ENCODE measurements around the gene NPAS2. TPM values are rescaled to one million over a fixed set of nuclear protein-coding genes. Genes with fewer than 3 reads are reported as not detected.
A peak's percentile ranks its signal among the peaks of the same experiment; 100 is the strongest.

NPAS2 gene
- polyA plus RNA-seq, 1 donor = 16.8 TPM

DNA sequence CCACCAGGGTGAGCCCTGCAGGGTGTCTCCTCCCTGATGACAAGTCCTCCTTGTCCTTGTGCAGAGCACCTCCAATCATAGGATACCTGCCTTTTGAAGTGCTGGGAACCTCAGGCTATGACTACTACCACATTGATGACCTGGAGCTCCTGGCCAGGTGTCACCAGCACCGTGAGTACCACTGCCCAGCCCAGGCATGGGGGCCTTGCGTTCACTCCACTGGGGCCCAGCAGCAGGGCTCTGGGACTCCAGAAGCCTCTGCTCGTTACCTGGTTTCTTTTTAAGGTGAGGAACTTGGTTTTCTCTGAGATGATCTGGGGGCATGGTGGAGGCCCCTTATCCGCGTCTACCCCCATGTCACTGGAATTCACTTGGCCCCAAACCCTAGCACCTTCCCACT lies 145.7 kb downstream of the NPAS2 start:
- DNase-seq = no peak

- no peak for DNase-seq
Observed at GRCh38 chr2:100967716-100968115, 147.8 kb downstream of the NPAS2 start.

DNA sequence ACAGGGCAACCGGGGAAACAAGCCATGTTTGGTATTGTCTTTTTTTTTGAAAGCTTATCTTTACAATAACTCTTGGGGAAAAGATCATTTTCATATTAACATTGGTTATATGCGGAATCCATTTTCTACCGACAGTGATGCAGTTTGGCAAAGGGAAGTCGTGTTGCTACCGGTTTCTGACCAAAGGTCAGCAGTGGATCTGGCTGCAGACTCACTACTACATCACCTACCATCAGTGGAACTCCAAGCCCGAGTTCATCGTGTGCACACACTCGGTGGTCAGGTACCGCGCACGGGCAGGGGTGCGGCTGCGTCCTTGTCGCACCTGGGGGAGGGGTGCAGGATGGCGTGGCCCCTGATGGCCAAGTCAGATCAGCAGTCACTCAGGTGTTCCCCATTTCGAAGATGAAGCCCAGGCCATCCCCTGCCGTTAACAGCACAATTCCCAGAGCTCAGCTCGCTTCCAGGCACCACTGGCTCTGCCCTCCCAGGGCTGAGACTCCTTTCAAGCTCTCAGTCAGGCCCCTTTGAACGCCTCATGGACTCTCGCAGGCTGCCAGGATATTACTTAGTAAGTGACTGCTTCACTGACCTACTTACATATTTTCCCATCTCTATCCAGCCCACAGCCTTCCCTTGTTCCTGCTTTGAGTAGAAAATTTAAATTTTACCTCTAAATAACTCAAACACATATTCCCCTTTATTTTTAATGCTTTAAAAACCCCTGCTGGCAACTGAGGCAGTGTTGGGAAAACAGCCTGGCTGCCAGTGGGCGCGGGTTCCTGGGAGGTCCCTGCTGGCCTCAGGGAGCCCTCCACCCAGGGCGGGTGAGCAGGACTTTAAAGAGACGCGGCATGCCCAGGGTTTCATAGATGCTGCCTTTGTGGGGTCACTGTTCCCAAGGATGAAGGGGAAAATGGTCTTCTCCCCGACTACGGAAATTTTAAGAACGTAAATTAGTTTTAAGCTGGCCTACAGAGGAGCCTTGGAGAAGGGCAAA lies 148.5 kb downstream of the NPAS2 start:
- DNase-seq = no peak

GRCh38 chr2:100969998-100970397 lies 150.1 kb downstream of the NPAS2 start:
- no peak for DNase-seq

GRCh38 chr2:100971221-100971620 lies 151.3 kb downstream of the NPAS2 start:
- no peak for DNase-seq

- no peak for DNase-seq
Observed at GRCh38 chr2:100972452-100972851, 152.5 kb downstream of the NPAS2 start.

GRCh38 chr2:100974712-100975520 lies 155.0 kb downstream of the NPAS2 start:
- DNase-seq = no peak

- DNase-seq = no peak
Observed at GRCh38 chr2:100975521-100975785, 155.5 kb downstream of the NPAS2 start.

GRCh38 chr2:100976061-100976460 lies 156.1 kb downstream of the NPAS2 start:
- DNase-seq = no peak

DNA sequence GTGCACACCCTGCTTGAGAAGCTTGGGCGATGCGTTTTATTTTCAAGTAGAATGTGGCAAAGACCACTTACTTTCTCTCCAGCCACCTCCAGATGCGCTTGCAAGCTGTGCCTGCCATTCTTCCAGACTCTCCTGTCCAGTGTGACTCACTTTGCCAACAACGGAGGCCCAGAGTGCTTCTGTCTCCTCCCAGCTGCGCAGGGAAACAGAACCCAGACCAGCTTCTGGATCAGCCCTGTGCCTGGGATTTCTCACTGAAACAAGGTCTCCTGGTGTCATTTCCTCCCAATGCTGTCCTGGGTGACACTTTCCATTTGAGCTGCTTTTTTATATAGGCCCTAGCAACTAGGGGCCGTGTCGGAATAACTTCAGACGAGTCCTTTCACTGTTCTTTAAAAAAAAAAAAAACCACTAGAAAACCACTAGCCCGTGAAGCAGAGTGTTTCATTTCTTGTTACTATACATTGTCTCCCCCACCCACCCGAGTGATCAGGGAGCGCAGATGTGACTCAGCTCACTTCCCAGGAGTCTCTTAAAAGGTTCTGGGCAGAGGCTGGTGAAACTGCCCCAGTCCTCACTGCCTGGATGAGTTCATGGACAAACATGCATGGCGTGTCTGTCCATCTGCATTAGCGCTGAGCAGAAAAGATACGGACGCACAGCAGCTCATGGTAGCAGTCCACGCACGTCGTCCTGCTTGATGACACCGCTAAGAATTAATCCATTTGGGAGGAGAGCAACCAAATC lies 156.9 kb downstream of the NPAS2 start:
- DNase-seq = no peak

DNA sequence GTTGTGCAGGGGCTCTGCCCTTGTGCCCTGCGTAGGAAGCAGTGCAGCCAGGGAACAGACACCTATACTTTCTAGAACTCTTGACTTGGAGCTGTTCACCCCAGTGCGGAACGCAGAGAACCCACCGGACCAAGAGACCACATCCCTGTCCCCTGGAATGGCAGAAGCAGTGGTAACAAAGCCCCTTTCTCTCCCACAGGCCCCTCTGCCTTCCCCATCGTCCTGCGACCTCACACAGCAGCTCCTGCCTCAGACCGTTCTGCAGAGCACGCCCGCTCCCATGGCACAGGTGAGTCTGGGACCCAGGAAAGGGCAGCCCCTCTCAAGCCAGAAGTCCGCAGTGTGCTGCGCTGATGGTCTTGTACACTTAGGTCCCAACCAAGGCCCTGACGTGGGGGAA lies 157.6 kb downstream of the NPAS2 start:
- no peak for DNase-seq

- no peak for DNase-seq
Observed at GRCh38 chr2:100978582-100979191, 158.7 kb downstream of the NPAS2 start.

DNA sequence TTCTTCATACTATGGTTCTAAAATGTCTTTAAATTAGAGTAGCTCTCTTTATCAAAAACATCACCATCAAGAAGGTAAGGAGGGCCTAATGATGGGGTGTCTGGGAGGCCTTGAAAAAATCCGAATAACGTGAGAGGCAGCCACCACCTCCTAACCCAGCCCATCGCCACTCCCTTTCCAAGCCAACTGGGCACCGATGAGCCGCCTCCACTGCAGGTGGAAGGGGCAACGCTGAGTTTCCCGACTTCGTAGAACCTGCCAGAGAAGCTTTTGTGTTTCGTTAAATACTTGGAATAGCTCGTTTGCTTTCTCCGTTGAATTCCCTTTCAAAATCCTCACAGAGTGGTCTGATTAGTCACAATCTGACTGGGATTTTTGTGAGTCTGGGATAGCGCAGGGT lies 160.1 kb downstream of the NPAS2 start:
- DNase-seq = no peak

- DNase-seq = no peak
Observed at GRCh38 chr2:100981011-100981410, 161.1 kb downstream of the NPAS2 start.

DNA sequence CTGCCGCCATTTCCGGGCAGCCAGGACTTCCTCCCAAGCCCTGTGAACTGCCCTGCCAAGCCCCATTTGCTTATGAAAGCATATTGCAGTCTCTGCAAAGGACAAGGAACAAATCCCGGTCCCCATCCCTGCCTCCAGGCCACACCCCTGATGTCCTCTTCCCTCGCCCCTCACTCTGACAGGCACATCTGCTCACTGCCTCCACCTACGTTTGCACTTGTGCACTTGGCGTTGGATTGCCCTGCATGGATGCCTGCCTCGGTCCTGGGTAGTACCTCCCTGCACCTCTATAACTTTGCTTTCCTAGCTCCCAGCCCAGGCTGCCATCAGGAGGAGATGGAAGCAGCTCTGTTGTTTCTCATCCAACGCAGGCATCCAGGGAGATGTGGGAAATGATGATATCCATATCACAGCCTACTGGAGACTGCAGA lies 162.5 kb downstream of the NPAS2 start:
- DNase-seq = no peak

GRCh38 chr2:100983201-100983600 lies 163.3 kb downstream of the NPAS2 start:
- no peak for DNase-seq

GRCh38 chr2:100983684-100984310 lies 163.9 kb downstream of the NPAS2 start:
- no peak for DNase-seq

DNA sequence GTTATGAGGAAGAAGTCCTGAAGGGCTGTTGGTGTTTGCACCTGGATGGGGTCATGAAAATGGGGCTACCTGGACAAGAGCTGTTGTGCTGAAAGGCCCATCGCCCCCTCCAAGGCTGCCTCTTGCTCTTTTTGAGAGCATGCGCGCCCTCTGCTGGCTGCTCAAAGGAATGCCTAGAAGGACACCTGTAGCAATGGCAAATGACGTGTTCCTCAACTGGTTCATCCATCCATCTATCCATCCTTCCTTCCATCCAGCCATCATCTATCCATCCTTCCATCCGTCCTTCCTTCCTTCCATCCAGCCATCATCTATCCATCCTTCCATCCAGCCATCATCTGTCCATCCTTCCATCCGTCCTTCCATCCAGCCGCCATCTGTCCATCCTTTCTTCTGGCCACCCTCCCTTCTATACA lies 165.0 kb downstream of the NPAS2 start:
- DNase-seq = peak; percentile 59

DNA sequence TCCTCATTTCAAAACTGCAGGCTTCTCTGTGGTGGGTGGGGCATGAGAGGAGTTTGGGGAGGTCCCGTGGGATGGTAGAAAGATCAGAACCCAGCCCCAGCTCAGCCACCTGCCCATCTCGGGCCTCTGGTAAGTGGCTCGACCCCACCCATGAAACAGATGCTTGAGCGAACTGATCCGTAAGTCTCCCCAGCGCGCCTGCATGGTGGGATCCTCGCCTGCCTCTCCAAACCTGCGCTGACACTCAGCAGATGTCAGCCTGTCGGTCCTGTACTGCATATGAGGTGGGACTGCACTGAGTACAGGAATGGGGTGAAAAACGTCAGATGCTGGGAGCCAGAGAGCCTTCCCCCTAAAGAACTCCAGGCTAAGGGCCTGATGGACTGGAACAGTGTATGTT lies 166.2 kb downstream of the NPAS2 start:
- DNase-seq = no peak

GRCh38 chr2:100987536-100987935 lies 167.6 kb downstream of the NPAS2 start:
- no peak for DNase-seq

GRCh38 chr2:100987974-100988373 lies 168.0 kb downstream of the NPAS2 start:
- no peak for DNase-seq

All from left kidney (tissue), 2 donors.